Liver (tissue), 9 donors: ENCODE results near the gene KHDRBS2. TPM values are rescaled to one million over a fixed set of nuclear protein-coding genes. Genes with fewer than 3 reads are reported as not detected.
A peak's percentile ranks its signal among the peaks of the same experiment; 100 is the strongest.

Experiments used
- DNase-seq: peaks from one replicate; pipeline ENCODE4 v3.0.0-alpha.2; 2017; ENCODE audit warnings: low spot score
- H3K27ac ChIP-seq, 2 donors: one replicate each; pipeline ENCODE4 v1.7.0; 2013; ENCODE audit warnings: inconsistent platforms in 2 of 2, low read length in 2 of 2, control low read depth in 1 of 2, low read depth in 1 of 2, mild to moderate bottlenecking in 1 of 2
- H3K27me3 ChIP-seq, 4 donors: one replicate each; pipeline versions ENCODE4 v1.6.1 to v1.7.0; 2013; ENCODE audit warnings: low read length in 3 of 4, inconsistent platforms in 1 of 4, mild to moderate bottlenecking in 1 of 4, moderate library complexity in 1 of 4; ENCODE audit not compliant: control insufficient read depth in 4 of 4, insufficient read depth in 4 of 4
- H3K36me3 ChIP-seq, 4 donors: one replicate each; pipeline versions ENCODE4 v1.6.1 to v1.7.0; 2013; ENCODE audit warnings: low read length in 3 of 4, mild to moderate bottlenecking in 3 of 4, low read depth in 1 of 4, moderate library complexity in 1 of 4; ENCODE audit not compliant: control insufficient read depth in 4 of 4, insufficient read depth in 3 of 4
- H3K4me1 ChIP-seq, 4 donors: one replicate each; pipeline versions ENCODE4 v1.6.1 to v1.7.0; 2013; ENCODE audit warnings: low read length in 3 of 4, mild to moderate bottlenecking in 3 of 4, moderate library complexity in 1 of 4; ENCODE audit not compliant: control insufficient read depth in 4 of 4, insufficient read depth in 4 of 4
- H3K4me3 ChIP-seq, 3 donors: one replicate each; pipeline versions ENCODE4 v1.6.1 to v1.7.0; 2013; ENCODE audit warnings: low read length in 3 of 3, control low read depth in 1 of 3, low read depth in 1 of 3, mild to moderate bottlenecking in 1 of 3
- H3K9ac ChIP-seq, 2 donors: one replicate each; pipeline ENCODE4 v1.7.0; 2013; ENCODE audit warnings: low read length in 2 of 2, mild to moderate bottlenecking in 2 of 2, moderate library complexity in 2 of 2, control low read depth in 1 of 2, low read depth in 1 of 2
- H3K9me3 ChIP-seq, 4 donors: one replicate each; pipeline versions ENCODE4 v1.6.1 to v1.7.0; 2013; ENCODE audit warnings: low read length in 3 of 4; ENCODE audit not compliant: control insufficient read depth in 4 of 4
- FOXA1 ChIP-seq: IDR thresholded peaks from 2 replicates; pipeline ENCODE4 v1.6.1; 2016; ENCODE audit warnings: antibody characterized with exemption
- FOXA2 ChIP-seq: IDR thresholded peaks from 2 replicates; pipeline ENCODE4 v1.6.1; 2016; ENCODE audit warnings: antibody characterized with exemption
- HNF4G ChIP-seq: IDR thresholded peaks from 2 replicates; pipeline ENCODE4 v1.6.1; 2016; ENCODE audit warnings: antibody characterized with exemption
- RAD21 ChIP-seq, 2 donors: IDR thresholded peaks; 2 replicates each; pipeline ENCODE4 v1.6.1; 2016; ENCODE audit warnings: antibody characterized with exemption in 2 of 2, mild to moderate bottlenecking in 2 of 2
- RXRA ChIP-seq, 2 donors: IDR thresholded peaks; 2 replicates each; pipeline ENCODE4 v1.6.1; 2017 to 2018; ENCODE audit warnings: antibody characterized with exemption in 2 of 2, mild to moderate bottlenecking in 1 of 2
- TAF1 ChIP-seq: conservative IDR thresholded peaks from 2 replicates; pipeline ENCODE4 v1.6.1; 2016; ENCODE audit warnings: antibody characterized with exemption, mild to moderate bottlenecking
- WGBS: extraction: QIAGEN DNeasy Blood & Tissue Kit; methylation state at CpG from one replicate; pipeline ENCODE4 v1.1.7; 2013; 5-methylcytosine and 5-hydroxymethylcytosine counted together
- polyA plus RNA-seq, 2 donors: library from polyadenylated mRNA; stranded (reverse) in 1 of 2; unstranded in 1 of 2; fragments of 200-250 nt in 1 of 2; fragments of >200 nt in 1 of 2; fragmentation: Nextera tagmentation in 1 of 2; extraction: Ambion mirVana in 1 of 2; gene quantifications; one replicate each; pipeline versions ENCODE4 v1.2.1 to v1.2.3, GENCODE V29; 2013 to 2015
- total RNA-seq, 2 donors: library from RNA; depleted of rRNA; stranded (reverse); fragments of >200 nt; gene quantifications; one replicate each; pipeline ENCODE4 v1.2.3, GENCODE V29; 2014
- TF ChIP-seq, protein P1 (sequence below): IDR thresholded peaks from 2 replicates; pipeline ENCODE4 v1.6.1; 2016; ENCODE audit warnings: antibody characterized with exemption
- TF ChIP-seq, protein P2 (sequence below): IDR thresholded peaks from 2 replicates; pipeline ENCODE4 v1.6.1; 2016; ENCODE audit warnings: antibody characterized with exemption
- TF ChIP-seq, protein P3 (sequence below): fragments of 150-350 bp; IDR thresholded peaks from 2 replicates; pipeline ENCODE4 v1.5.1; 2017; ENCODE audit warnings: improper control_type of control experiment, low read depth, low read length; ENCODE audit not compliant: missing input control
- TF ChIP-seq, protein P4 (sequence below): IDR thresholded peaks from 2 replicates; pipeline ENCODE4 v1.6.1; 2016; ENCODE audit warnings: antibody characterized with exemption, mild to moderate bottlenecking
- donor health status: healthy.
- donor health status: healthy.
- donor health status: healthy.
- donor health status: healthy.
- donor health status: healthy.

KHDRBS2 gene
- total and polyA plus RNA-seq, 4 donors: 0.08 to 1.1 TPM; not detected in 2

DNA sequence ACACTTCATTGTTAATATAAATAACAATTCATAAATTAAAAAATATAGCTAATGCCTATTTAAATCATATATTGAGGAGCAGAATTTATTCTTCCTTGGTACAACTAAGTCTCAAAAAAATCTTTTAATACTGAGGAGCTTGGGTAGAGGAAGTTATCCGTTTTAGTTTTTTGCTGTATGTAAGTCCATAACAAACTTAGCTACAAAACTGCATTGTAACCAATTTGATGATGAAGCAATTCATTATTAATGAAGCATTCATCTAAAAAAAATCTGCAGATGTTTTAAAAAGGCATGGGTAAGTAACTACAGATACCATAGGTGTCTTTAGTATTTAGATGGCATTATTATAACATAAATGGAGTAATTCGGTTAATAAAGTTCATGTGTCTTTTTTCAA, 1.3 kb downstream of the KHDRBS2 start:
- peaks cover 0 to 8% (median 1%) of the 10 kb centered on the region in 4 donors for H3K27me3 ChIP-seq
- WGBS: 47% methylated on average over 2 of the region's 2 CpGs
- no peak overlapping the region for H3K4me3 ChIP-seq

DNA sequence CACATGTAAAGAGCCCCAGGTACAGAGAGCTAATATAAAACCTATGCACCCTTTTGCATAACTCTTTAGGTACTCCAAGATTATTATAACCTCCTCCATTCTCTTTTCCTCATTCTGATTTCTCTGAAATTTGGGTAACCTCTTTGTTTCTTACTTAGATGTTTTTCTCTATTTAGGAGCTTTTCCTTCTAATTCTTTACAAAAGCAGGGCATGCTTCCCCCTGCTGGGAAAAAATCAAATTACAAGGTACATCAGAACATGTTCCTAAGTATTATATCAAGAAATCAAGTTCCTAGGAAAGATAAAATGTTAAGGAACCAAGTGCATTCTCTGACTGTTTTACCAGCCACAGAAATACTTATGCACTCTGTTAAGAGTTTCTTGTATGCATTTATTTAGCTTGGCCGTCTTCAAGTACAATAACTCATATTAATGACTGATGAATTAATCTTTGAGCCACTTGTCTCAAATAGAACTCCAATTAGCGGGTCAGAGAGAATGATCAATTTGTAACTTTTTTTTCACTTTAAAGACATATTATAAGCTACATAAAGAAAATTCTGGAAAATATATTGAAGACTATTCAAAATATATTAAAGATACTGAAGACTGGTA, 2.1 kb downstream of the KHDRBS2 start:
- no peak overlapping the region for H3K4me3 ChIP-seq

More for the DNA sequence above, 1.3 kb downstream of the KHDRBS2 start:
- Histone ChIP-seq H3K36me3 (no peaks in the 10 kb centered on the region), H3K4me1 (peaks cover 0 to 14% (median 11%) of the 10 kb centered on the region in 4 donors), H3K27ac (no peak overlapping the region), H3K9ac (no peak overlapping the region), H3K9me3 (no peaks in the 10 kb centered on the region)
- TF ChIP-seq, protein P1, sequence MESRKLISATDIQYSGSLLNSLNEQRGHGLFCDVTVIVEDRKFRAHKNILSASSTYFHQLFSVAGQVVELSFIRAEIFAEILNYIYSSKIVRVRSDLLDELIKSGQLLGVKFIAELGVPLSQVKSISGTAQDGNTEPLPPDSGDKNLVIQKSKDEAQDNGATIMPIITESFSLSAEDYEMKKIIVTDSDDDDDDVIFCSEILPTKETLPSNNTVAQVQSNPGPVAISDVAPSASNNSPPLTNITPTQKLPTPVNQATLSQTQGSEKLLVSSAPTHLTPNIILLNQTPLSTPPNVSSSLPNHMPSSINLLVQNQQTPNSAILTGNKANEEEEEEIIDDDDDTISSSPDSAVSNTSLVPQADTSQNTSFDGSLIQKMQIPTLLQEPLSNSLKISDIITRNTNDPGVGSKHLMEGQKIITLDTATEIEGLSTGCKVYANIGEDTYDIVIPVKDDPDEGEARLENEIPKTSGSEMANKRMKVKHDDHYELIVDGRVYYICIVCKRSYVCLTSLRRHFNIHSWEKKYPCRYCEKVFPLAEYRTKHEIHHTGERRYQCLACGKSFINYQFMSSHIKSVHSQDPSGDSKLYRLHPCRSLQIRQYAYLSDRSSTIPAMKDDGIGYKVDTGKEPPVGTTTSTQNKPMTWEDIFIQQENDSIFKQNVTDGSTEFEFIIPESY: no peak
- TF ChIP-seq, protein P2, sequence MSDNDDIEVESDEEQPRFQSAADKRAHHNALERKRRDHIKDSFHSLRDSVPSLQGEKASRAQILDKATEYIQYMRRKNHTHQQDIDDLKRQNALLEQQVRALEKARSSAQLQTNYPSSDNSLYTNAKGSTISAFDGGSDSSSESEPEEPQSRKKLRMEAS: no peak
- TF ChIP-seq RAD21 (IDR thresholded peaks at IDR 0.05) (no peak), HNF4G (no peak), RXRA (IDR thresholded peaks at IDR 0.05) (no peak)
- DNase-seq: no peak

More for the DNA sequence above, 2.1 kb downstream of the KHDRBS2 start:
- Histone ChIP-seq H3K27me3 (peaks cover 0 to 8% (median 1%) of the 10 kb centered on the region in 4 donors), H3K9me3 (no peaks in the 10 kb centered on the region), H3K36me3 (no peaks in the 10 kb centered on the region), H3K4me1 (peaks cover 0 to 14% (median 11%) of the 10 kb centered on the region in 4 donors), H3K9ac (no peak overlapping the region), H3K27ac (no peak overlapping the region)
- TF ChIP-seq, protein P3, sequence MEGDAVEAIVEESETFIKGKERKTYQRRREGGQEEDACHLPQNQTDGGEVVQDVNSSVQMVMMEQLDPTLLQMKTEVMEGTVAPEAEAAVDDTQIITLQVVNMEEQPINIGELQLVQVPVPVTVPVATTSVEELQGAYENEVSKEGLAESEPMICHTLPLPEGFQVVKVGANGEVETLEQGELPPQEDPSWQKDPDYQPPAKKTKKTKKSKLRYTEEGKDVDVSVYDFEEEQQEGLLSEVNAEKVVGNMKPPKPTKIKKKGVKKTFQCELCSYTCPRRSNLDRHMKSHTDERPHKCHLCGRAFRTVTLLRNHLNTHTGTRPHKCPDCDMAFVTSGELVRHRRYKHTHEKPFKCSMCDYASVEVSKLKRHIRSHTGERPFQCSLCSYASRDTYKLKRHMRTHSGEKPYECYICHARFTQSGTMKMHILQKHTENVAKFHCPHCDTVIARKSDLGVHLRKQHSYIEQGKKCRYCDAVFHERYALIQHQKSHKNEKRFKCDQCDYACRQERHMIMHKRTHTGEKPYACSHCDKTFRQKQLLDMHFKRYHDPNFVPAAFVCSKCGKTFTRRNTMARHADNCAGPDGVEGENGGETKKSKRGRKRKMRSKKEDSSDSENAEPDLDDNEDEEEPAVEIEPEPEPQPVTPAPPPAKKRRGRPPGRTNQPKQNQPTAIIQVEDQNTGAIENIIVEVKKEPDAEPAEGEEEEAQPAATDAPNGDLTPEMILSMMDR: peak; percentile 36
- TF ChIP-seq RAD21 (IDR thresholded peaks at IDR 0.05) (peak; percentile 63 to 73), TAF1 (no peak), FOXA1 (no peak), FOXA2 (no peak)
- TF ChIP-seq, protein P4, sequence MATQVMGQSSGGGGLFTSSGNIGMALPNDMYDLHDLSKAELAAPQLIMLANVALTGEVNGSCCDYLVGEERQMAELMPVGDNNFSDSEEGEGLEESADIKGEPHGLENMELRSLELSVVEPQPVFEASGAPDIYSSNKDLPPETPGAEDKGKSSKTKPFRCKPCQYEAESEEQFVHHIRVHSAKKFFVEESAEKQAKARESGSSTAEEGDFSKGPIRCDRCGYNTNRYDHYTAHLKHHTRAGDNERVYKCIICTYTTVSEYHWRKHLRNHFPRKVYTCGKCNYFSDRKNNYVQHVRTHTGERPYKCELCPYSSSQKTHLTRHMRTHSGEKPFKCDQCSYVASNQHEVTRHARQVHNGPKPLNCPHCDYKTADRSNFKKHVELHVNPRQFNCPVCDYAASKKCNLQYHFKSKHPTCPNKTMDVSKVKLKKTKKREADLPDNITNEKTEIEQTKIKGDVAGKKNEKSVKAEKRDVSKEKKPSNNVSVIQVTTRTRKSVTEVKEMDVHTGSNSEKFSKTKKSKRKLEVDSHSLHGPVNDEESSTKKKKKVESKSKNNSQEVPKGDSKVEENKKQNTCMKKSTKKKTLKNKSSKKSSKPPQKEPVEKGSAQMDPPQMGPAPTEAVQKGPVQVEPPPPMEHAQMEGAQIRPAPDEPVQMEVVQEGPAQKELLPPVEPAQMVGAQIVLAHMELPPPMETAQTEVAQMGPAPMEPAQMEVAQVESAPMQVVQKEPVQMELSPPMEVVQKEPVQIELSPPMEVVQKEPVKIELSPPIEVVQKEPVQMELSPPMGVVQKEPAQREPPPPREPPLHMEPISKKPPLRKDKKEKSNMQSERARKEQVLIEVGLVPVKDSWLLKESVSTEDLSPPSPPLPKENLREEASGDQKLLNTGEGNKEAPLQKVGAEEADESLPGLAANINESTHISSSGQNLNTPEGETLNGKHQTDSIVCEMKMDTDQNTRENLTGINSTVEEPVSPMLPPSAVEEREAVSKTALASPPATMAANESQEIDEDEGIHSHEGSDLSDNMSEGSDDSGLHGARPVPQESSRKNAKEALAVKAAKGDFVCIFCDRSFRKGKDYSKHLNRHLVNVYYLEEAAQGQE: no peak
- no peak for DNase-seq
- 58% methylated on average over 2 of the region's 2 CpGs for WGBS
